ENCODE results near the gene NKIRAS1.

GRCh38 chr3:23959135-23959900 is 42.5 kb upstream of the NKIRAS1 start:
- TF ChIP-seq, protein P1, sequence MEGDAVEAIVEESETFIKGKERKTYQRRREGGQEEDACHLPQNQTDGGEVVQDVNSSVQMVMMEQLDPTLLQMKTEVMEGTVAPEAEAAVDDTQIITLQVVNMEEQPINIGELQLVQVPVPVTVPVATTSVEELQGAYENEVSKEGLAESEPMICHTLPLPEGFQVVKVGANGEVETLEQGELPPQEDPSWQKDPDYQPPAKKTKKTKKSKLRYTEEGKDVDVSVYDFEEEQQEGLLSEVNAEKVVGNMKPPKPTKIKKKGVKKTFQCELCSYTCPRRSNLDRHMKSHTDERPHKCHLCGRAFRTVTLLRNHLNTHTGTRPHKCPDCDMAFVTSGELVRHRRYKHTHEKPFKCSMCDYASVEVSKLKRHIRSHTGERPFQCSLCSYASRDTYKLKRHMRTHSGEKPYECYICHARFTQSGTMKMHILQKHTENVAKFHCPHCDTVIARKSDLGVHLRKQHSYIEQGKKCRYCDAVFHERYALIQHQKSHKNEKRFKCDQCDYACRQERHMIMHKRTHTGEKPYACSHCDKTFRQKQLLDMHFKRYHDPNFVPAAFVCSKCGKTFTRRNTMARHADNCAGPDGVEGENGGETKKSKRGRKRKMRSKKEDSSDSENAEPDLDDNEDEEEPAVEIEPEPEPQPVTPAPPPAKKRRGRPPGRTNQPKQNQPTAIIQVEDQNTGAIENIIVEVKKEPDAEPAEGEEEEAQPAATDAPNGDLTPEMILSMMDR (IDR thresholded peaks at IDR 0.05) = no peak
- TF ChIP-seq POLR2A (IDR thresholded peaks at IDR 0.05) = no peak

Data from uterus (tissue), 2 donors.